Activated CD4-positive, alpha-beta T cell treated with anti-CD3 and anti-CD28 coated beads, Interleukin-2, Interleukin-4, amounts not matched to agents 100 ng/mL and 50 ng/mL, durations not matched to agents 16 hours and 8 hours (primary cell): ENCODE results near the gene TMEM11.

ENCODE experiments used
- DNase-seq: peaks from one replicate; pipeline ENCODE4 v3.0.0-alpha.2; 2020; ENCODE audit warnings: low spot score

TMEM11 gene

GRCh38 chr17:21161498-21162393 lies 52.2 kb downstream of the TMEM11 start:
- DNase-seq: no peak

GRCh38 chr17:21160401-21160800 lies 53.6 kb downstream of the TMEM11 start:
- DNase-seq: no peak

GRCh38 chr17:21157586-21158370 lies 56.2 kb downstream of the TMEM11 start:
- DNase-seq: peak; percentile 30

- DNase-seq: no peak
Measured at GRCh38 chr17:21152731-21153130, 61.2 kb downstream of the TMEM11 start.

- DNase-seq: no peak
Measured at GRCh38 chr17:21149621-21150020, 64.3 kb downstream of the TMEM11 start.
